GM12878 (cell line): Measurements from ENCODE around the gene CLPTM1L. TPM values are rescaled to one million over a fixed set of nuclear protein-coding genes. Genes with fewer than 3 reads are reported as not detected.

Experiments
- ATAC-seq: fragments of 200-7000 bp; cut with Tn5 transposase; 3 replicates; pipeline ENCODE4 v1.9.1; 2020; ENCODE audit warnings: mild to moderate bottlenecking, moderate library complexity
- BruUV-seq: library from RNA; stranded (reverse); fragments of 400-500 nt; replicated peaks from 2 replicates; lab custom pipeline; 2021; lab: Mats Ljungman, UMichigan
- CTCF ChIA-PET: fragments of 300-600 bp; sonication (Branson Sonifier 250); formaldehyde crosslinking; extraction: SDS; loops from one replicate; lab custom pipeline; 2021; ENCODE audit warnings: inconsistent platforms; lab: Yijun Ruan, JAX
- POLR2A ChIA-PET: fragments of 350-600 bp; formaldehyde crosslinking; extraction: SDS; loops from one replicate; lab custom pipeline; 2021; ENCODE audit warnings: inconsistent platforms; lab: Charles Lee
- RAD21 ChIA-PET: fragments of 300-600 bp; sonication (Branson Sonifier 250); formaldehyde crosslinking; loops from one replicate; lab custom pipeline; 2023; ENCODE audit warnings: antibody characterized with exemption; ENCODE audit not compliant: unreplicated experiment; lab: Charles Lee
- SMC1A ChIA-PET: fragments of 300-600 bp; sonication (Branson Sonifier 250); formaldehyde crosslinking; loops from one replicate; lab custom pipeline; 2023; ENCODE audit not compliant: unreplicated experiment, uncharacterized antibody; lab: Charles Lee
- DNase-seq: peaks from one replicate; pipeline ENCODE4 v3.0.0-alpha.2; 2011; ENCODE audit warnings: low read depth, low spot score
- FAIRE-seq: peaks from 3 replicates; lab custom pipeline; 2011; peaks lifted over from hg19 to GRCh38; lab: Jason Lieb, UNC
- H2AFZ ChIP-seq: 2 replicates; pipeline ENCODE4 v1.6.0; 2011; ENCODE audit warnings: low read depth, low read length, control low read depth; ENCODE audit not compliant: control insufficient read depth
- H3K27ac ChIP-seq: 2 replicates; pipeline ENCODE4 v1.5.1; 2011; ENCODE audit warnings: control low read depth; ENCODE audit not compliant: control insufficient read depth, insufficient read depth
- H3K27me3 ChIP-seq, 2 experiments: replicated peaks in 1 of 2; 2 replicates each; pipeline versions ENCODE4 v1.6.0 to v1.6.1; 2011; ENCODE audit warnings: low read length in 1 of 2; ENCODE audit not compliant: control insufficient read depth in 2 of 2, insufficient read depth in 2 of 2
- H3K36me3 ChIP-seq, 2 experiments: 2 replicates each; pipeline ENCODE4 v1.5.1; 2011; ENCODE audit warnings: low read length in 1 of 2; ENCODE audit not compliant: control insufficient read depth in 2 of 2, insufficient read depth in 2 of 2
- H3K4me1 ChIP-seq: 2 replicates; pipeline ENCODE4 v1.6.1; 2011; ENCODE audit warnings: mild to moderate bottlenecking, low read length, moderate library complexity, mixed read lengths; ENCODE audit not compliant: control insufficient read depth, insufficient read depth
- H3K4me2 ChIP-seq: 2 replicates; pipeline ENCODE4 v1.6.0; 2011; ENCODE audit warnings: control low read depth; ENCODE audit not compliant: control insufficient read depth, insufficient read depth
- H3K4me3 ChIP-seq: fragments of 200-600 bp; sonication (generic); 2 replicates; pipeline ENCODE4 v1.5.1; 2016
- H3K79me2 ChIP-seq: 2 replicates; pipeline ENCODE4 v1.6.0; 2011; ENCODE audit warnings: low read length; ENCODE audit not compliant: control insufficient read depth, insufficient read depth
- H3K9ac ChIP-seq: 2 replicates; pipeline ENCODE4 v1.8.0; 2011; ENCODE audit warnings: low read length, control low read depth, mixed read lengths; ENCODE audit not compliant: control insufficient read depth, insufficient read depth
- H3K9me3 ChIP-seq: replicated peaks from 3 replicates; pipeline ENCODE4 v1.5.1; 2011; ENCODE audit warnings: mild to moderate bottlenecking, low read length; ENCODE audit not compliant: control insufficient read depth, insufficient read depth
- H4K20me1 ChIP-seq: 2 replicates; pipeline ENCODE4 v1.6.0; 2011; ENCODE audit not compliant: control insufficient read depth, insufficient read depth
- CBX3 ChIP-seq: fragments of 200-600 bp; sonication (generic); IDR thresholded peaks from 2 replicates; pipeline ENCODE4 v1.6.1; 2016; ENCODE audit warnings: low read depth, borderline replicate concordance
- E2F4 ChIP-seq: IDR thresholded peaks from 2 replicates; pipeline ENCODE4 v1.6.1; 2012; ENCODE audit warnings: low read depth, low read length, improper control_type of control experiment
- GATAD2B ChIP-seq: fragments of 450-650 bp; conservative IDR thresholded peaks from 2 replicates; pipeline ENCODE4 v1.6.1; 2017; ENCODE audit warnings: low read depth, mild to moderate bottlenecking, moderate library complexity
- RAD51 ChIP-seq: fragments of 450-650 bp; IDR thresholded peaks from 2 replicates; pipeline ENCODE4 v1.6.1; 2016; ENCODE audit warnings: moderate library complexity, mild to moderate bottlenecking, inconsistent platforms
- WGBS: methylation state at CpG from one replicate; pipeline ENCODE4 v1.1.6; 2016; ENCODE audit warnings: low lambda C conversion rate; ENCODE audit not compliant: insufficient replicate concordance, insufficient coverage; ENCODE audit errors: missing lambda C conversion rate; 5-methylcytosine and 5-hydroxymethylcytosine counted together
- in situ Hi-C: fragments of 300-500 bp; cut with MboI; formaldehyde crosslinking; loops from 9 replicates; pipeline ENCODE4 v1.14.3; 2018; ENCODE audit warnings: mixed read lengths
- intact Hi-C: fragments of 100-400 bp; cut with micrococcal nuclease; formaldehyde crosslinking; loops from one replicate; pipeline ENCODE4 v1.14.2; 2022; ENCODE audit not compliant: unreplicated experiment
- polyA plus RNA-seq, 11 experiments: library from polyadenylated mRNA; depleted of rRNA in 4 of 11; unstranded in 6 of 11; stranded (reverse) in 5 of 11; fragments of >200 nt; fragmentation: Nextera tagmentation in 4 of 11; fragmentation: Illumina TruSeq in 1 of 11; extraction: Ambion mirVana in 4 of 11; extraction: Trizol in 1 of 11; gene quantifications; 1 replicate in 1 of 11; 2 replicates in 10 of 11; pipeline versions ENCODE4 v1.2.1 to v1.2.3, GENCODE V29; 2011 to 2016; ENCODE audit warnings: inconsistent platforms in 2 of 11, missing spikeins in 2 of 11, low read depth in 1 of 11
- total RNA-seq, 4 experiments: library from RNA; depleted of rRNA in 3 of 4; stranded (reverse); fragments of >200 nt in 3 of 4; fragmentation: Illumina TruSeq in 1 of 4; extraction: Trizol in 1 of 4; gene quantifications; 2 replicates each; pipeline versions ENCODE4 v1.2.1 to v1.2.3, GENCODE V29; 2013 to 2021

CLPTM1L gene
- total and polyA plus RNA-seq, 10 of the 15 experiments (the other 5 are each of a cell fraction or from before 2014, with no cell fraction given), result 2.9 to 278 (median 135) TPM

- 77% methylated on average over 39 of the region's 39 CpGs for WGBS
- SMC1A ChIA-PET, result no interaction called here
- Histone ChIP-seq H3K4me2 (no peak overlapping the region), H3K79me2 (no peaks in the 10 kb centered on the region), H3K27ac (no peak overlapping the region), H3K4me1 (peaks cover 3% of the 10 kb centered on the region; the same call in 1 of the 2 replicates), H4K20me1 (no peaks in the 10 kb centered on the region; the same call in 1 of the 2 replicates), H3K4me3 (no peak overlapping the region), H2AFZ (no peak overlapping the region), H3K9ac (no peak overlapping the region), H3K9me3 (no peaks in the 10 kb centered on the region; the same call in 2 of the 3 replicates), H3K27me3 (no peaks in the 10 kb centered on the region), H3K36me3 (peaks cover 0 to 16% of the 10 kb centered on the region in 2 experiments; a peak in 2 of 4 replicates)
- POLR2A ChIA-PET, result no interaction called here
- DNase-seq (no peak), ATAC-seq (no peak), FAIRE-seq (no peak)
- in situ Hi-C loops, result no loop called here
- TF ChIP-seq RAD51 (no peak), E2F4 (no peak), CBX3 (no peak), GATAD2B (no peak)
- intact Hi-C loops, result no loop called here
- CTCF ChIA-PET, result no interaction called here
- BruUV-seq, result no TSS peak
- RAD21 ChIA-PET, result no interaction called here
Measured at GRCh38 chr5:1270933-1271914, 73.7 kb downstream of the CLPTM1L start.
